ENCODE data around the gene TLE5.
"Not testable (repeated sequence)": the region's sequence is repeated elsewhere in the genome, so short reads cannot be mapped to it uniquely, and the experiment has no call there.

TLE5 gene

DNA sequence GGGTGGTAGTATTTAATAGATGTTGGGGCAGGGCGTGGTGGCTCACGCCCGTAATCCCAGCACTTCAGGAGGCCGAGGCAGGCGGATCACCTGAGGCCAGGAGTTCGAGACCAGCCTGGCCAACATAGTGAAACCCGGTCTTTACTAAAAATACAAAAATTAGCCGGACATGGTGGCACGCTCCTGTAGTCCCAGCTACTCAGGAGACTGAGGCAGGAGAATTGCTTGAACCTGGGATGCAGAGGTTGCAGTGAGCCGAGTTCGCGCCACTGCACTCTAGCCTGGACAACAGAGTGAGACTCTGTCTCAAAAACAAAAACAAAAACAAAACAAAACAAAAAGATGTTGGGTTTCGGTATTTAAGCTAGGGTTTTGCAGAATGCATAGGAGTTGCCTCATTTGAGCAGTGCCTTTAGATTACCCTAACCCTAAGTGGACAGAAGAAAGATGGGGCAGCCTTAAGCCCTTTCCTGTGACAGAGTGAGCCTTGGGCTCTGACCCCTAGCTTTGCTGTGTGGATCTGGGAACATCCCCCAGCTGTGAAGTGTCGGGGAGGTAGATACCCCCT is 25.2 kb downstream of the TLE5 start:
- H3K4me3 Mint-ChIP-seq: peak overlapping the region; percentile 75
- peak overlapping the region; percentile 96 for H3K27ac Mint-ChIP-seq
- peaks cover 26% of the 10 kb centered on the region for H3K4me1 Mint-ChIP-seq
- H3K9me3 Mint-ChIP-seq, DNase-seq, H3K36me3 Mint-ChIP-seq: not testable (repeated sequence)
- H3K27me3 Mint-ChIP-seq: peaks cover 51% of the 10 kb centered on the region
- CTCF ChIA-PET: interaction anchor here (1.1 to 2.5 kb wide), 3 partner anchors 67 to 86 kb away, joined by 3 to 12 read pairs (median 6); no protein-coding TSS in a partner anchor

DNA sequence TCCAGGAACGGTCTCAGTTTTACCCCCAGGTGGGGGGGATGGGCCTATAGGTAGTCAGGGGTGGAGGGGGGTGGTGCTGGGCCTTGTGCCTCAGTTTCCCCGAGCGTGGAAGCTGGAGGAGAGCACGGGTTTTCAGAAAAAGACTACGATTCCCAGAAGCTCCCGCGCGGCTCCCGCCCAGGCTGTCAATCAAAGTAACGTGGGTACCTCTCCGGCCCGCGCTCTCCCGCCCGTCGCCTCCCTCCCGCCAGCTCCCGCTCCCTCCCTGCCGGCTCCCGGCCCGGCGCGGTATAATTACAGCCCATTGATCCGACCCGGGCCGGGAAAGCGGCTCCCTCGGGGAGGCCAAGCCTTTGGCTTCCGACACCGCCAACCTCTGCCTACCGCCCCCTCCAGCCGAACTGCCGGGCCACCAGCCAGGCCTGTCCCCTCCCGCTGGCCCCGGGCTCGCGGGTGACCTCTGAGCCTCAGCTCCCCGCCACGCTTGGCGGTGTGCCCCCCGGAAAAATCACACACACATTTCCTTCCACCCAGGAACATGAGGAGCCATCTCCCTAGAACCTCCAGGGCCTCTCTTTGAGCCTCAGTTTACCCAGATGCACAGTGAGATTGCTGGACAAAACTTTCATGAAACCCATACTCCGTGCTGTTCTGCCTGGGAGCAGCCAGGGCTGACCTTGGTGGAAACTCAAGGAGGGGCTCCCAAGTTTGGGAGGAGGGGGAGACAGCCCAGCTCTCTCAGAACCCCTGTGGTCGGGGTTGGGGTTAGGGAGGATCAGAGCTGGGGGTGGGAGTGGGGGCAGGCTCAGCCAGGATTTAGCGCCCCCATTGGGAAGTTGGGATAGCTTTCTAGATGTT is 25.9 kb downstream of the TLE5 start:
- Mint-ChIP-seq H3K4me1 (peaks cover 26% of the 10 kb centered on the region), H3K27ac (peak overlapping the region; percentile 96), H3K4me3 (peak overlapping the region; percentile 75), H3K27me3 (peaks cover 53% of the 10 kb centered on the region), H3K36me3 (no peaks in the 10 kb centered on the region), H3K9me3 (no peaks in the 10 kb centered on the region)
- peak; percentile 90 for DNase-seq
- CTCF ChIA-PET: interaction anchor here (0.8 to 2.5 kb wide), 4 partner anchors 68 to 174 kb away, joined by 3 to 12 read pairs (median 6); no protein-coding TSS in a partner anchor

- no peaks in the 10 kb centered on the region for H3K36me3 Mint-ChIP-seq
- H3K27me3 Mint-ChIP-seq: peaks cover 58% of the 10 kb centered on the region
- CTCF ChIA-PET: interaction anchor here (0.6 to 2.5 kb wide), 5 partner anchors 68 to 182 kb away, joined by 3 to 12 read pairs (median 6); no protein-coding TSS in a partner anchor
- peak overlapping the region; percentile 75 for H3K4me3 Mint-ChIP-seq
- DNase-seq: peak; percentile 97
- no peaks in the 10 kb centered on the region for H3K9me3 Mint-ChIP-seq
- peaks cover 26% of the 10 kb centered on the region for H3K4me1 Mint-ChIP-seq
- H3K27ac Mint-ChIP-seq: peak overlapping the region; percentile 96
Measured at GRCh38 chr19:3035542-3036118, 26.7 kb downstream of the TLE5 start.

GRCh38 chr19:3034656-3035541 is 27.4 kb downstream of the TLE5 start:
- H3K4me3 Mint-ChIP-seq: peak overlapping the region; percentile 75
- no peaks in the 10 kb centered on the region for H3K9me3 Mint-ChIP-seq
- peak overlapping the region; percentile 96 for H3K27ac Mint-ChIP-seq
- peaks cover 65% of the 10 kb centered on the region for H3K27me3 Mint-ChIP-seq
- peak; percentile 72 for DNase-seq
- CTCF ChIA-PET: interaction anchor here (0.6 to 2.5 kb wide), 5 partner anchors 69 to 183 kb away, joined by 3 to 12 read pairs (median 6); no protein-coding TSS in a partner anchor
- H3K36me3 Mint-ChIP-seq: no peaks in the 10 kb centered on the region
- H3K4me1 Mint-ChIP-seq: peaks cover 30% of the 10 kb centered on the region

DNA sequence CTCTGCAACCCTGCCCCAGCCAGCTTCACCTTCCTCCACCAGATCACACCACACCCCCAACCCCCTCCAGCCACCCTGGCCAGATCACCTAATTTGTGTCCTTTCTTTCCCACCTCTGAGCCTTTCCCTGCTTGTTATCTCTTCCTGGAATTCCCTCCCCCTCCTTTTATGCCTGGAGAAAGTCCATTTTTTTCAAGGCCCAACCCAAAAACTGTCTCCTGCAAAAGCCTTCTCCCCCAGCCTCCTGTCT is 28.0 kb downstream of the TLE5 start:
- no peak overlapping the region for H3K4me3 Mint-ChIP-seq

DNA sequence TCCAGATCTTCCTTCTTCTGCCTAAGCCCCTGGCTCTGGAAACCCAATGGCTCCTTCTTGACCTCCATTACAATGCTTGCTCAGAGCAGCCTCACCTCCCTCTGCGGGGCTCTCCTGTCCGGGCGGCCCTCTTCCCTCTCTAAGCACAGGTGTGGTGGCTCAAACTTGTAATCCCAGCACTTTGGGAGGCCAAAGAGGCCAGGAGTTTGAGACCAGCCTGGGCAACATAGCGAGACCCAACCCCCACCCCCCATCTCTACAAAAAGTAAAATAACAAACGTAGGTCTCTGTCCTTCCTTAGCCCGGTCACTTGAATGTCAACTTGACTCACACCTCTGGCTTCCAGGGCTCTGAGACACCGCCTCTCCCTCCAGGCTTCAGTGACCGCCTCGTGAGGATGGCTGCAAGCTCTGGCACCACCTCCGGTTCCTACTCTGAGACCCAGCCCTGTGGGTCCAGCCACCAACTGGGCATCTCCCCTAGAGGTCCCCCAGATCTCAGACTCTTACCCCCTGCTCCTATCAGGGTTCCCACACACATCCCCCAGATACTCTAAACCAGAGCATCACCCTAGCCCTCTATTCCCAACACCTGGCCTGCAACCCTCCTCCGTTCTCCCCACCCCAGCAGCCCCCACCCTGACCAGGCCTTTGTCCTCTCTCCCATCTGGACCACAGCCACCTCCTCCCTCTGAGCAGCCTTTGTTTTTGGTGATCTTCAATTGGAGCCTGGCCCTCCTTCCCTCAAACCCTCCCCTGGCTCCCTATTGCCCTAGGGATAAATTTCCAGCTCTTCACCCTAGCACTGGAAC is 28.5 kb downstream of the TLE5 start:
- Mint-ChIP-seq H3K4me3 (no peak overlapping the region), H3K36me3 (no peaks in the 10 kb centered on the region), H3K27ac (no peak overlapping the region), H3K4me1 (peaks cover 35% of the 10 kb centered on the region), H3K27me3 (peaks cover 66% of the 10 kb centered on the region), H3K9me3 (no peaks in the 10 kb centered on the region)
- DNase-seq: no peak
- CTCF ChIA-PET: interaction anchor here (0.6 kb wide), 1 partner anchor 71 kb away, joined by 3 read pairs; no protein-coding TSS in a partner anchor

More for the DNA sequence above, 28.0 kb downstream of the TLE5 start:
- DNase-seq: no peak
- Mint-ChIP-seq H3K27me3 (peaks cover 65% of the 10 kb centered on the region), H3K27ac (no peak overlapping the region), H3K9me3 (no peaks in the 10 kb centered on the region), H3K36me3 (no peaks in the 10 kb centered on the region), H3K4me1 (peaks cover 35% of the 10 kb centered on the region)
- CTCF ChIA-PET: interaction anchor here (0.6 kb wide), 1 partner anchor 72 kb away, joined by 3 read pairs; no protein-coding TSS in a partner anchor

DNA sequence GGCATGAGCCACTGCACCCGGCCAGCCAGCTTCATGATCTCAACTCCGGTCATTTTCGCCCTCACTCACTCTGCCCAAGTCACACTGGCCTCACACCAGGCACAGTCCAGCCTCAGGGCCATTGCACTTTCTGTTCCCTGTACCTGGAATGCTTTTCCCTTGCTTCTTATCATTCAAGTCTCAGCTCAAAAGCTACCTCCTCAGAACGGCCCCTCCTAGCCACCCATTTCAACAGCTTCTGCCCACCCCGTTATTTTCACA is 30.8 kb downstream of the TLE5 start:
- no peak overlapping the region for H3K4me3 Mint-ChIP-seq
- CTCF ChIA-PET: no interaction called here
- H3K9me3 Mint-ChIP-seq: no peaks in the 10 kb centered on the region
- peaks cover 33% of the 10 kb centered on the region for H3K4me1 Mint-ChIP-seq
- H3K27me3 Mint-ChIP-seq: peaks cover 87% of the 10 kb centered on the region
- no peak for DNase-seq
- no peak overlapping the region for H3K27ac Mint-ChIP-seq
- H3K36me3 Mint-ChIP-seq: no peaks in the 10 kb centered on the region

DNA sequence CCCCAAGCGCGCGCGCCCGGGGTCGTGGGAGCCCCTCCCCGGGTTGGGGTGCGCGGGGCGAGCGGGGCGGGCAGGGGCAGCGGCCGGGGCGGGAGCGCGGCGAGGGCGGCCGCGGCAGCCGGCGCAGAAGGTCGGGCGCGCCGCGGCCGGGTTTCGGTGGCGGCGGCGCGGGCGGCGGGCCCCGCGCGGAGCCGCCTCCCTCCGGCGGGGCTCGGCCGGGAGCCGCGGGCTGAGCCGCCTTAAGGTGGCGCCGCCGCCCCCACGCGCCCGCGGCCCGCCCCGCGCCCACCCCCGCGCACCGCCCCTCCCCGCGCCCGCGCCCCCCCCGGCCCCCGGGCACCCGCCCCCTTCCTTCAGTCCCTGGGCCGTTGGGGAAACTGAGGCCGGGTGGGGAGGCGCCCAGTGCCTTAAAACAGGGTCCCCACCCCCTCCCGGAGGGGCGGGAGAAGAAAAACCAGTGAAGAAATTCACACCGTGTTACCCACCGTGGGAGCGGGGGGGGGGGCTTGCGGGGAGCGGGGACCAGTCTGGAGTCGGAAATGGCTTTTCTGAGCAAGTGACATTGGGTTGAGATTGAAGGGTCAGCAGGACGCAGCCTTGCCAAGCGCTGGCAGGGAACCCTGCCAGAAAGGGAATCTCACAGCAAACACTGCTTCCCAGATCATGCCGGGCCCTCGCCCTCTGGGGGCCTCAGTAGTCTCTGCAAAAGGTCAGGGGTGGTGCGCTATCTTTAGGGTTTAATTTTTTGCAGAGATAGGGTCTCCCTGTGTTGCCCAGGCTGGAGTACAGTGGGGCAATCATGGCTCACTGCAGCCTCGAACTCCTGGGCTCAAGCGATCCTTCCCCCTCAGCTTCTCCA is 33.0 kb downstream of the TLE5 start, which contains the start of gene TLE2:
TLE2 (minus strand) TSS at position 216 of the 859 bp plus-strand sequence. CDS start 376 bp downstream, outside the sequence.
- no peaks in the 10 kb centered on the region for H3K36me3 Mint-ChIP-seq
- H3K4me3 Mint-ChIP-seq: peak within 1 kb of the TSS; percentile 63
- peaks cover 31% of the 10 kb centered on the region for H3K4me1 Mint-ChIP-seq
- no peak for DNase-seq
- no peaks in the 10 kb centered on the region for H3K9me3 Mint-ChIP-seq
- CTCF ChIA-PET: no interaction called here
- H3K27ac Mint-ChIP-seq: no peak within 1 kb of the TSS
- peaks cover 97% of the 10 kb centered on the region for H3K27me3 Mint-ChIP-seq

DNA sequence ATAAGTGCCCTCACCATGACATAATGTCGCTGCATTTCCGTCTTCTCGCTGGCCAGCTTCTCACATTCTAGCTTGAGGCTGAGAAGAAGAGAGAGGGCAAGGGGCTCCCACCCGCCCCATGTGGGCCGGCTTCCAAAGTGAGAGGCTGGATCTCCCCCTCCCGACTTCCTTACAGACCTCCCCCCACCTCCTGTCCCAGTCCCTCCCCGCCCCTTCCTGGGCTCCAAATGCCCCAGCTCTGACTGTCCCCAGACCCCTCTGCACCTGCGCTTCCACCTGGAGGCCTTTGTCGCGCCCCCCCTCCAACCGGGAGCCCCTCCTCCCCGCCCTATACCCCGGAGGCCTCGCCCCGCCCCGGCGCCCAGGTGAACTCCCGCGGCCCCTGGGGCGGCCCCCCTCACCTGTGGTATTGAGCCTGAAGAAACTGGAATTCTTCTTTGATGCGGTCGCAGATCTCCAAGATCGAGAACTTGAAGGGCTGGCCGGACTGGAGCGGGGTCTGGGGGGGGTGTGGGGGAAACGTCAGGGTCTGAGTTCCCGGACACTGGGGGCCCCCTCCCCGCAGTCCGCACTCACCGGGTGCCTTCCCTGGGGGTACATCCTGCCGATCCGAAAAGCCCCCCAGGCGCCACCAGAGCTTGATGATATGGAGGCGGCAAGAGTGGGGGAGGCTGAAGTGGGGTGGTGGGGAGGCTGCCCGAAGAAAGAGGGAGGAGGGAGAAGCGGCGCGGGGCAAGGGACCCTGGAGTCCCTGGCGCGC is 33.8 kb downstream of the TLE5 start:
- Mint-ChIP-seq H3K9me3 (no peaks in the 10 kb centered on the region), H3K27me3 (peaks cover 91% of the 10 kb centered on the region), H3K4me3 (peak overlapping the region; percentile 60), H3K36me3 (no peaks in the 10 kb centered on the region), H3K27ac (no peak overlapping the region), H3K4me1 (peaks cover 32% of the 10 kb centered on the region)
- CTCF ChIA-PET: no interaction called here
- DNase-seq: peak; percentile 39

GRCh38 chr19:3027981-3028304 is 34.4 kb downstream of the TLE5 start:
- Mint-ChIP-seq H3K4me3 (peak overlapping the region; percentile 60), H3K9me3 (no peaks in the 10 kb centered on the region), H3K27ac (no peak overlapping the region), H3K4me1 (peaks cover 36% of the 10 kb centered on the region), H3K36me3 (no peaks in the 10 kb centered on the region), H3K27me3 (peaks cover 86% of the 10 kb centered on the region)
- CTCF ChIA-PET: no interaction called here
- no peak for DNase-seq

DNA sequence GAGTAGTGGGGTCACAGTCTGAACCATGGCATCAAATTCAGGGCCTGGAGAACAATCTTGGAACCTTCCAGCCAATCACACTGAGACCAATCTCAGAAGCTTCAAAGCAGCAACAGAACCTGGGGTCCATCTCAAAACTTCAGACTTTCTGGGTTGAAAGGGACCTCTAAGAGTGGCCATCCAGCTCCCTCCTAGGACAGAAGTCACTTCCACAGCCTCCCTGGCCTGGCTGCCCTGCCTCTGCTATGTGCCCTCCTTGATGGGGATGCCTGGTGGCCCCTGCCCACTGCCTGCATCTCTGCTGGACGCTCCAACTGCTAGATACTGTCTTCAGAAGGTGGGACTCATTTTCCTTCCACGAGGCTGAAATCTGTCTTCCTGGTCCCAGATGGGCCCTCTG is 35.0 kb downstream of the TLE5 start:
- DNase-seq: no peak
- peaks cover 41% of the 10 kb centered on the region for H3K4me1 Mint-ChIP-seq
- no peak overlapping the region for H3K27ac Mint-ChIP-seq
- no peaks in the 10 kb centered on the region for H3K9me3 Mint-ChIP-seq
- CTCF ChIA-PET: no interaction called here
- no peak overlapping the region for H3K4me3 Mint-ChIP-seq
- H3K27me3 Mint-ChIP-seq: peaks cover 79% of the 10 kb centered on the region
- H3K36me3 Mint-ChIP-seq: no peaks in the 10 kb centered on the region

DNA sequence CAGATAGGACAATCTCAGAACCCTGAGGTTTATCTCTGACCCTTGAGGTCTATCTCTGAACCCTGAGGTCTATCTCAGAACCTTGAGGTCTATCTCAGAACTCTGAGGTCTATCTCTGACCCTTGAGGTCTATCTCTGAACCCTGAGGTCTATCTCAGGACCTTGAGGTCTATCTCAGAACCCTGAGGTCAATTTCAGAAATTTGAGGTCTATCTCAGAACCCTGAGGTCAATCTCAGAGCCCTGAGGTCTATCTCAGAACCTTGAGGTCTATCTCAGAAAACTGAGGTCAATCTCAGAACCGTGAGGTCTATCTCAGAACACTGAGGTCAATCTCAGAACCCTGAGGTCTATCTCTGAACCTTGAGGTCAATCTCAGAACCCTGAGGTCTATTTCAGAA is 35.5 kb downstream of the TLE5 start:
- Mint-ChIP-seq H3K27me3 (peaks cover 74% of the 10 kb centered on the region), H3K27ac (no peak overlapping the region), H3K9me3 (no peaks in the 10 kb centered on the region), H3K4me1 (peaks cover 41% of the 10 kb centered on the region), H3K4me3 (no peak overlapping the region), H3K36me3 (no peaks in the 10 kb centered on the region)
- CTCF ChIA-PET: no interaction called here
- DNase-seq: no peak
